Lower lobe of right lung (tissue), 2 donors: ENCODE measurements around the gene PPP2R2C. TPM values are rescaled to one million over a fixed set of nuclear protein-coding genes. Genes with fewer than 3 reads are reported as not detected.

Source experiments
- ATAC-seq, 2 donors: fragments of 200-7000 bp; cut with Tn5 transposase; one replicate each; pipeline ENCODE4 v1.9.1; 2020 to 2022; ENCODE audit warnings: mild to moderate bottlenecking in 2 of 2, moderate library complexity in 2 of 2
- DNase-seq: peaks from one replicate; pipeline ENCODE4 v3.0.0-alpha.2; 2020
- H3K27ac ChIP-seq: fragments of 200-600 bp; one replicate; pipeline ENCODE4 v1.8.0; 2022
- H3K27me3 ChIP-seq: fragments of 200-600 bp; one replicate; pipeline ENCODE4 v1.8.0; 2022; ENCODE audit warnings: low read depth
- H3K36me3 ChIP-seq: fragments of 200-600 bp; one replicate; pipeline ENCODE4 v1.8.0; 2022; ENCODE audit warnings: mild to moderate bottlenecking
- H3K4me1 ChIP-seq: fragments of 200-600 bp; one replicate; pipeline ENCODE4 v1.8.0; 2022
- H3K4me3 ChIP-seq: fragments of 200-600 bp; one replicate; pipeline ENCODE4 v1.8.0; 2022; ENCODE audit warnings: mild to moderate bottlenecking
- H3K9me3 ChIP-seq: fragments of 200-600 bp; one replicate; pipeline ENCODE4 v1.8.0; 2022
- CTCF ChIP-seq: fragments of 200-600 bp; IDR thresholded peaks from one replicate; pipeline ENCODE4 v1.8.0; 2022; ENCODE audit warnings: antibody characterized with exemption, mild to moderate bottlenecking
- intact Hi-C: fragments of 100-400 bp; cut with DNase I; formaldehyde crosslinking; loops from one replicate; pipeline ENCODE4 v1.11.0; 2022
- total RNA-seq: library from RNA; stranded (reverse); fragmentation: NEBNext Ultra II Directional; extraction: Animal tissue kit (Norgen Biotek cat#: 25700); gene quantifications from one replicate; pipeline ENCODE4 v1.2.1, GENCODE V29; 2021
- donor health status: DM: no; HTN: yes; CAD: no; lungs with severe emphysema.

Gene PPP2R2C
- total RNA-seq, 1 donor from 2014 or later, result not detected

- Histone ChIP-seq H3K27ac (no peak overlapping the region), H3K36me3 (no peaks in the 10 kb centered on the region), H3K27me3 (peaks cover 62% of the 10 kb centered on the region), H3K4me3 (no peak overlapping the region), H3K4me1 (peaks cover 14% of the 10 kb centered on the region), H3K9me3 (no peaks in the 10 kb centered on the region)
- TF ChIP-seq CTCF, result no peak
- no peak for ATAC-seq
- no peak for DNase-seq
- intact Hi-C loops, result no loop called here
Measured at GRCh38 chr4:6468376-6468775, 4.0 kb downstream of the PPP2R2C start.

- ATAC-seq, result no peak
Measured at GRCh38 chr4:6467600-6467999, 4.8 kb downstream of the PPP2R2C start.

GRCh38 chr4:6466756-6467381 is 5.5 kb downstream of the PPP2R2C start:
- no peak for TF ChIP-seq CTCF
- intact Hi-C loops, result no loop called here

More at GRCh38 chr4:6467600-6467999, 4.8 kb downstream of the PPP2R2C start:
- TF ChIP-seq CTCF, result no peak
- H3K27me3 ChIP-seq, result peaks cover 58% of the 10 kb centered on the region
- H3K4me3 ChIP-seq, result no peak overlapping the region
- H3K36me3 ChIP-seq, result no peaks in the 10 kb centered on the region
- intact Hi-C loops, result no loop called here
- peaks cover 14% of the 10 kb centered on the region for H3K4me1 ChIP-seq
- no peak for DNase-seq
- H3K27ac ChIP-seq, result no peak overlapping the region
- no peaks in the 10 kb centered on the region for H3K9me3 ChIP-seq

GRCh38 chr4:6465955-6466354 is 6.5 kb downstream of the PPP2R2C start:
- intact Hi-C loops, result no loop called here
- no peak overlapping the region for H3K4me3 ChIP-seq
- no peak for TF ChIP-seq CTCF
- H3K9me3 ChIP-seq, result no peaks in the 10 kb centered on the region
- no peaks in the 10 kb centered on the region for H3K36me3 ChIP-seq
- H3K4me1 ChIP-seq, result peaks cover 8% of the 10 kb centered on the region
- peaks cover 47% of the 10 kb centered on the region for H3K27me3 ChIP-seq
- no peak overlapping the region for H3K27ac ChIP-seq
- ATAC-seq (no peak), DNase-seq (no peak)

More at GRCh38 chr4:6466756-6467381, 5.5 kb downstream of the PPP2R2C start:
- DNase-seq (no peak), ATAC-seq (no peak)
- no peak overlapping the region for H3K4me3 ChIP-seq
- H3K27ac ChIP-seq, result no peak overlapping the region
- peaks cover 14% of the 10 kb centered on the region for H3K4me1 ChIP-seq
- H3K9me3 ChIP-seq, result no peaks in the 10 kb centered on the region
- peaks cover 56% of the 10 kb centered on the region for H3K27me3 ChIP-seq
- no peaks in the 10 kb centered on the region for H3K36me3 ChIP-seq

- no peak for TF ChIP-seq CTCF
- H3K9me3 ChIP-seq, result no peaks in the 10 kb centered on the region
- no peak overlapping the region for H3K27ac ChIP-seq
- no peak overlapping the region for H3K4me3 ChIP-seq
- ATAC-seq (no peak), DNase-seq (no peak)
- H3K36me3 ChIP-seq, result no peaks in the 10 kb centered on the region
- peaks cover under 1% of the 10 kb centered on the region for H3K4me1 ChIP-seq
- intact Hi-C loops, result no loop called here
- H3K27me3 ChIP-seq, result peaks cover 38% of the 10 kb centered on the region
Measured at GRCh38 chr4:6464842-6465588, 7.4 kb downstream of the PPP2R2C start.
